HCT116 (cell line): ENCODE results near the gene HIVEP1. TPM values are rescaled to one million over a fixed set of nuclear protein-coding genes. Genes with fewer than 3 reads are reported as not detected.

Experiments
- ATAC-seq: fragments of 200-7000 bp; cut with Tn5 transposase; 2 replicates; pipeline ENCODE4 v1.9.1; 2020; ENCODE audit warnings: mild to moderate bottlenecking, moderate library complexity
- BruUV-seq: library from RNA; stranded (reverse); fragments of 400-500 nt; replicated peaks from 2 replicates; lab custom pipeline; 2021; lab: Mats Ljungman, UMichigan
- CTCF ChIA-PET: fragments of 300-600 bp; sonication (Branson Sonifier 250); formaldehyde crosslinking; loops from one replicate; lab custom pipeline; 2021; ENCODE audit warnings: antibody characterized with exemption; lab: Charles Lee
- POLR2A ChIA-PET: fragments of 300-600, 350-600 bp; sonication (Branson Sonifier 250); formaldehyde crosslinking; loops from one replicate; lab custom pipeline; 2021; ENCODE audit warnings: antibody characterized with exemption; lab: Charles Lee
- RAD21 ChIA-PET, 2 experiments: fragments of 300-600 bp; sonication (Branson Sonifier 250); formaldehyde crosslinking; loops; one replicate each; lab custom pipeline; 2023; ENCODE audit warnings: low total read pairs in 2 of 2; ENCODE audit not compliant: uncharacterized antibody in 2 of 2, unreplicated experiment in 2 of 2, low non-redundant PET in 1 of 2; lab: Charles Lee
- DNase-seq: peaks from one replicate; pipeline ENCODE4 v3.0.0-alpha.2; 2010; ENCODE audit warnings: low read depth, low spot score
- H2AFZ ChIP-seq: fragments of 200-600 bp; shearing (Covaris generic), sonication (generic); 2 replicates; pipeline ENCODE4 v1.6.1; 2017; ENCODE audit warnings: low read depth, mixed run types, mixed read lengths, antibody characterized with exemption, low read length; ENCODE audit not compliant: poor library complexity, severe bottlenecking
- H3K27ac ChIP-seq: 2 replicates; pipeline ENCODE4 v1.5.1; 2012; ENCODE audit warnings: low read depth, low read length
- H3K27me3 ChIP-seq: fragments of 200-600 bp; sonication (generic); 2 replicates; pipeline ENCODE4 v1.6.1; 2016; ENCODE audit warnings: mixed run types, low read length, mixed read lengths; ENCODE audit not compliant: insufficient read depth
- H3K36me3 ChIP-seq, 2 experiments: fragments of 200-500 bp in 1 of 2; fragments of 200-600 bp in 1 of 2; sonication (Bioruptor generic) in 1 of 2; sonication (generic) in 1 of 2; 2 replicates each; pipeline versions ENCODE4 v1.5.1 to v1.6.1; 2014 to 2016; ENCODE audit warnings: low read length in 2 of 2, inconsistent platforms in 1 of 2, mixed read lengths in 1 of 2, mixed run types in 1 of 2; ENCODE audit not compliant: insufficient read depth in 2 of 2, control insufficient read depth in 1 of 2
- H3K4me1 ChIP-seq, 2 experiments: fragments of 200-600 bp in 1 of 2; sonication (generic) in 1 of 2; 2 replicates each; pipeline versions ENCODE4 v1.5.1 to v1.6.1; 2012 to 2017; ENCODE audit warnings: low read length in 2 of 2, inconsistent platforms in 1 of 2, mild to moderate bottlenecking in 1 of 2, mixed read lengths in 1 of 2, mixed run types in 1 of 2, moderate library complexity in 1 of 2; ENCODE audit not compliant: insufficient read depth in 2 of 2, control insufficient read depth in 1 of 2
- H3K4me2 ChIP-seq: fragments of 200-600 bp; sonication (generic); 2 replicates; pipeline ENCODE4 v1.6.1; 2017; ENCODE audit warnings: mixed run types, low read length, mixed read lengths
- H3K4me3 ChIP-seq, 2 experiments: fragments of 200-600 bp in 1 of 2; sonication (generic) in 1 of 2; replicated peaks in 1 of 2; 2 replicates each; pipeline ENCODE4 v1.5.1; 2011 to 2016; ENCODE audit warnings: low read length in 2 of 2, control low read depth in 1 of 2, low read depth in 1 of 2, mild to moderate bottlenecking in 1 of 2, mixed read lengths in 1 of 2, mixed run types in 1 of 2
- H3K79me2 ChIP-seq: fragments of 200-600 bp; sonication (generic); 2 replicates; pipeline ENCODE4 v1.6.1; 2017; ENCODE audit warnings: mild to moderate bottlenecking, mixed run types, low read length, moderate library complexity, mixed read lengths; ENCODE audit not compliant: insufficient read depth
- H3K9ac ChIP-seq: fragments of 200-600 bp; sonication (generic); 2 replicates; pipeline ENCODE4 v1.6.1; 2016; ENCODE audit warnings: low read length, mixed read lengths
- H3K9me2 ChIP-seq: fragments of 200-600 bp; sonication (generic), shearing (Covaris generic); 2 replicates; pipeline ENCODE4 v1.6.1; 2017; ENCODE audit warnings: mixed run types, mild to moderate bottlenecking, moderate library complexity; ENCODE audit not compliant: insufficient read depth
- H3K9me3 ChIP-seq, 2 experiments: fragments of 200-500 bp in 1 of 2; fragments of 200-600 bp in 1 of 2; sonication (Bioruptor generic) in 1 of 2; sonication (generic) in 1 of 2; 2 replicates each; pipeline ENCODE4 v1.6.1; 2014 to 2017; ENCODE audit warnings: low read length in 2 of 2, mixed read lengths in 2 of 2, inconsistent platforms in 1 of 2, low read depth in 1 of 2, mild to moderate bottlenecking in 1 of 2, mixed run types in 1 of 2, moderate library complexity in 1 of 2; ENCODE audit not compliant: control insufficient read depth in 1 of 2, insufficient read depth in 1 of 2
- H4K20me1 ChIP-seq: fragments of 200-600 bp; sonication (generic), shearing (Covaris generic); 2 replicates; pipeline ENCODE4 v1.6.1; 2017; ENCODE audit warnings: mixed run types, mild to moderate bottlenecking, moderate library complexity; ENCODE audit not compliant: insufficient read depth
- ATF3 ChIP-seq: IDR thresholded peaks from 2 replicates; pipeline ENCODE4 v1.6.1; 2012
- CBX3 ChIP-seq: IDR thresholded peaks from 2 replicates; pipeline ENCODE4 v1.6.1; 2012; ENCODE audit warnings: low read depth
- ELF1 ChIP-seq: IDR thresholded peaks from 2 replicates; pipeline ENCODE4 v1.6.1; 2012; ENCODE audit warnings: low read depth, borderline replicate concordance
- FOSL1 ChIP-seq: IDR thresholded peaks from 2 replicates; pipeline ENCODE4 v1.6.1; 2012; ENCODE audit warnings: low read depth
- JUND ChIP-seq: IDR thresholded peaks from 2 replicates; pipeline ENCODE4 v1.6.1; 2012
- POLR2A ChIP-seq: IDR thresholded peaks from 2 replicates; pipeline ENCODE4 v1.7.0; 2011; ENCODE audit warnings: borderline replicate concordance; ENCODE audit not compliant: insufficient read depth, insufficient read length; ENCODE audit errors: extremely low read depth
- RAD21 ChIP-seq: IDR thresholded peaks from 2 replicates; pipeline ENCODE4 v1.6.1; 2012; ENCODE audit warnings: low read depth, mild to moderate bottlenecking
- SIN3A ChIP-seq: IDR thresholded peaks from 2 replicates; pipeline ENCODE4 v1.6.1; 2012; ENCODE audit warnings: low read depth
- SP1 ChIP-seq: IDR thresholded peaks from 2 replicates; pipeline ENCODE4 v1.6.1; 2012; ENCODE audit warnings: low read depth
- SRF ChIP-seq: IDR thresholded peaks from 2 replicates; pipeline ENCODE4 v1.6.1; 2012; ENCODE audit warnings: low read depth
- YY1 ChIP-seq: IDR thresholded peaks from 2 replicates; pipeline ENCODE4 v1.6.1; 2011; ENCODE audit warnings: low read length, low read depth, moderate library complexity, mild to moderate bottlenecking; ENCODE audit not compliant: insufficient replicate concordance; ENCODE audit errors: extremely low read depth
- ZBTB33 ChIP-seq: IDR thresholded peaks from 2 replicates; pipeline ENCODE4 v1.6.1; 2011; ENCODE audit warnings: mild to moderate bottlenecking, low read length, moderate library complexity; ENCODE audit not compliant: insufficient replicate concordance; ENCODE audit errors: extremely low read depth
- ZNF274 ChIP-seq: fragments of 200-500 bp; sonication (Bioruptor generic); IDR thresholded peaks from 2 replicates; pipeline ENCODE4 v1.6.1; 2014; ENCODE audit warnings: mild to moderate bottlenecking, low read depth, low read length, inconsistent platforms
- intact Hi-C: fragments of 100-400 bp; cut with micrococcal nuclease; formaldehyde crosslinking; loops from 2 replicates; pipeline ENCODE4 v1.10.0; 2022
- total RNA-seq: library from RNA; stranded (reverse); gene quantifications from one replicate; pipeline ENCODE4 v1.2.1, GENCODE V29; 2021; ENCODE audit not compliant: unreplicated experiment
- TF ChIP-seq, protein P1 (sequence below), 3 experiments: fragments of 200-600 bp in 1 of 3; sonication (generic) in 1 of 3; IDR thresholded peaks in 2 of 3; conservative IDR thresholded peaks in 1 of 3; 2 replicates each; pipeline ENCODE4 v1.5.1; 2012 to 2017; ENCODE audit warnings: low read depth in 2 of 3, low read length in 2 of 3, antibody characterized with exemption in 1 of 3, borderline replicate concordance in 1 of 3, control low read depth in 1 of 3, mild to moderate bottlenecking in 1 of 3, mixed read lengths in 1 of 3, mixed run types in 1 of 3, moderate library complexity in 1 of 3; ENCODE audit not compliant: insufficient read depth in 1 of 3
- TF ChIP-seq, protein P2 (sequence below): IDR thresholded peaks from 2 replicates; pipeline ENCODE4 v1.6.1; 2012
- TF ChIP-seq, protein P3 (sequence below): IDR thresholded peaks from 2 replicates; pipeline ENCODE4 v1.6.1; 2012; ENCODE audit warnings: low read depth

HIVEP1 gene
- total RNA-seq, 1 experiment from 2014 or later: 11.2 TPM

DNA sequence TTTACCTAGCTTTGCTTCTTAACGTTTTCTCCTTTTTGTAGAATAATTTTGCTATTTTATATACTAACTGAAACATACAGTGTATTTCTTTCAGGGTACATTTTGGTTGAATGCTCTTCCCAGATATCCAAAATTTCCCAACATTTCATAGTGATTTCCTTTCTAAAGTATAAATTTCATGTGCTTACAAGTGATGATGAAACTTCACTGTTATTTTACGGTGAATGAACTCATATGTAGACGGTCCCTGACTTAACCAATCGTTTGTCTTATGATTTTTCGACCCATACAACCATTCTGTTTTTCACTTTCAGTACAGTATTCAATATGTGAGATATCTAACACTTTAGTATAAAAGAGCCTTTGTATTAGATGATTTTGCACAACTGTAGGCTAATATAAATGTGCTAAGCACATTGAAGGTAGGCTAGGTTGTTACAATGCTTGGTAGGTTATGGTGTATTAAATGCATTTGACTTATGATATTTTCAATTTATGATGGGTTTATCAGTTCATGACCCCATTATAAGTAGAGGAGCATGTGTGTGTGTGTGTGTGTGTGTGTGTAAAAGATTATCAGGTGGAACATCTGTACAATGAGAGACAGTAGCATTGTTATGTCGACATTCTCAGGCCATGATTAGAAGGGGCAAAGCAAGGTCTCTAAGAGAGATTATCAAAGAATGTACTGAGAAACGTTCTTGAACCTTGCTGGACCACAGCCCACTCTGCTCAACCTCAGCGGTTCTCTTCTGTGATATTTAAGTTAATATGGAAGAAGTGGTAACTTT, 20.9 kb downstream of the HIVEP1 start:
- H2AFZ ChIP-seq: no peak overlapping the region
- DNase-seq (no peak), ATAC-seq (no peak)
- ChIA-PET RAD21 (no interaction called here), CTCF (no interaction called here), POLR2A (no interaction called here)
- no peaks in the 10 kb centered on the region for H4K20me1 ChIP-seq
- peaks cover 3% of the 10 kb centered on the region; the same call in 1 of the 2 replicates for H3K79me2 ChIP-seq
- H3K9ac ChIP-seq: no peak overlapping the region
- H3K4me3 ChIP-seq: no peak overlapping the region
- no peaks in the 10 kb centered on the region for H3K27me3 ChIP-seq
- no peaks in the 10 kb centered on the region for H3K36me3 ChIP-seq
- H3K27ac ChIP-seq: no peak overlapping the region
- TF ChIP-seq SP1 (no peak), FOSL1 (no peak), ATF3 (no peak), ZBTB33 (no peak), ELF1 (no peak), CBX3 (no peak), ZNF274 (no peak), SIN3A (no peak), POLR2A (no peak), RAD21 (no peak), YY1 (no peak), SRF (no peak), JUND (no peak)
- TF ChIP-seq, protein P1, sequence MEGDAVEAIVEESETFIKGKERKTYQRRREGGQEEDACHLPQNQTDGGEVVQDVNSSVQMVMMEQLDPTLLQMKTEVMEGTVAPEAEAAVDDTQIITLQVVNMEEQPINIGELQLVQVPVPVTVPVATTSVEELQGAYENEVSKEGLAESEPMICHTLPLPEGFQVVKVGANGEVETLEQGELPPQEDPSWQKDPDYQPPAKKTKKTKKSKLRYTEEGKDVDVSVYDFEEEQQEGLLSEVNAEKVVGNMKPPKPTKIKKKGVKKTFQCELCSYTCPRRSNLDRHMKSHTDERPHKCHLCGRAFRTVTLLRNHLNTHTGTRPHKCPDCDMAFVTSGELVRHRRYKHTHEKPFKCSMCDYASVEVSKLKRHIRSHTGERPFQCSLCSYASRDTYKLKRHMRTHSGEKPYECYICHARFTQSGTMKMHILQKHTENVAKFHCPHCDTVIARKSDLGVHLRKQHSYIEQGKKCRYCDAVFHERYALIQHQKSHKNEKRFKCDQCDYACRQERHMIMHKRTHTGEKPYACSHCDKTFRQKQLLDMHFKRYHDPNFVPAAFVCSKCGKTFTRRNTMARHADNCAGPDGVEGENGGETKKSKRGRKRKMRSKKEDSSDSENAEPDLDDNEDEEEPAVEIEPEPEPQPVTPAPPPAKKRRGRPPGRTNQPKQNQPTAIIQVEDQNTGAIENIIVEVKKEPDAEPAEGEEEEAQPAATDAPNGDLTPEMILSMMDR (IDR thresholded peaks at IDR 0.05 in 2 of 3, conservative IDR thresholded peaks at IDR 0.05 in 1 of 3; ENCODE audit: borderline replicate concordance in 1 of 3, insufficient read depth in 1 of 3, low read depth in 2 of 3, low read length in 2 of 3): no peak
- TF ChIP-seq, protein P2, sequence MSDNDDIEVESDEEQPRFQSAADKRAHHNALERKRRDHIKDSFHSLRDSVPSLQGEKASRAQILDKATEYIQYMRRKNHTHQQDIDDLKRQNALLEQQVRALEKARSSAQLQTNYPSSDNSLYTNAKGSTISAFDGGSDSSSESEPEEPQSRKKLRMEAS: no peak
- TF ChIP-seq, protein P3, sequence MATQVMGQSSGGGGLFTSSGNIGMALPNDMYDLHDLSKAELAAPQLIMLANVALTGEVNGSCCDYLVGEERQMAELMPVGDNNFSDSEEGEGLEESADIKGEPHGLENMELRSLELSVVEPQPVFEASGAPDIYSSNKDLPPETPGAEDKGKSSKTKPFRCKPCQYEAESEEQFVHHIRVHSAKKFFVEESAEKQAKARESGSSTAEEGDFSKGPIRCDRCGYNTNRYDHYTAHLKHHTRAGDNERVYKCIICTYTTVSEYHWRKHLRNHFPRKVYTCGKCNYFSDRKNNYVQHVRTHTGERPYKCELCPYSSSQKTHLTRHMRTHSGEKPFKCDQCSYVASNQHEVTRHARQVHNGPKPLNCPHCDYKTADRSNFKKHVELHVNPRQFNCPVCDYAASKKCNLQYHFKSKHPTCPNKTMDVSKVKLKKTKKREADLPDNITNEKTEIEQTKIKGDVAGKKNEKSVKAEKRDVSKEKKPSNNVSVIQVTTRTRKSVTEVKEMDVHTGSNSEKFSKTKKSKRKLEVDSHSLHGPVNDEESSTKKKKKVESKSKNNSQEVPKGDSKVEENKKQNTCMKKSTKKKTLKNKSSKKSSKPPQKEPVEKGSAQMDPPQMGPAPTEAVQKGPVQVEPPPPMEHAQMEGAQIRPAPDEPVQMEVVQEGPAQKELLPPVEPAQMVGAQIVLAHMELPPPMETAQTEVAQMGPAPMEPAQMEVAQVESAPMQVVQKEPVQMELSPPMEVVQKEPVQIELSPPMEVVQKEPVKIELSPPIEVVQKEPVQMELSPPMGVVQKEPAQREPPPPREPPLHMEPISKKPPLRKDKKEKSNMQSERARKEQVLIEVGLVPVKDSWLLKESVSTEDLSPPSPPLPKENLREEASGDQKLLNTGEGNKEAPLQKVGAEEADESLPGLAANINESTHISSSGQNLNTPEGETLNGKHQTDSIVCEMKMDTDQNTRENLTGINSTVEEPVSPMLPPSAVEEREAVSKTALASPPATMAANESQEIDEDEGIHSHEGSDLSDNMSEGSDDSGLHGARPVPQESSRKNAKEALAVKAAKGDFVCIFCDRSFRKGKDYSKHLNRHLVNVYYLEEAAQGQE: no peak
- H3K9me2 ChIP-seq: no peaks in the 10 kb centered on the region
- no peaks in the 10 kb centered on the region for H3K4me1 ChIP-seq
- H3K4me2 ChIP-seq: no peak overlapping the region
- no TSS peak for BruUV-seq
- H3K9me3 ChIP-seq: no peaks in the 10 kb centered on the region
- intact Hi-C loops: no loop called here
